ENCODE measurements around the gene TMPRSS6. TPM values are rescaled to one million over a fixed set of nuclear protein-coding genes. Genes with fewer than 3 reads are reported as not detected.

TMPRSS6 gene
- total and polyA plus RNA-seq, 2 of the 8 experiments (the other 6 are each of a cell fraction or from before 2014, with no cell fraction given): 0.02 TPM; not detected in 1

GRCh38 chr22:37141476-37141875, 32.0 kb upstream of the TMPRSS6 start:
- H3K4me3 ChIP-seq (ENCODE audit: extremely low read depth in 1 of 4, insufficient read depth in 2 of 4, low read depth in 3 of 4, low read length in 4 of 4): no peak overlapping the region
- DNase-seq (ENCODE audit: low read depth in 1 of 2, low spot score in 2 of 2) (no peak), FAIRE-seq (no peak)
- H2AFZ ChIP-seq (ENCODE audit: low read length): no peak overlapping the region
- H3K9ac ChIP-seq (replicated peaks in 1 of 4; ENCODE audit: extremely low read depth in 1 of 4, low read depth in 3 of 4, low read length in 3 of 4): no peak overlapping the region
- no peaks in the 10 kb centered on the region for H3K23me2 ChIP-seq (ENCODE audit: low read depth, low read length)
- H3K23ac ChIP-seq (ENCODE audit: insufficient read length): no peak overlapping the region
- no peaks in the 10 kb centered on the region for H3K79me2 ChIP-seq (ENCODE audit: control insufficient read depth in 1 of 2, insufficient read depth in 2 of 2, low read length in 2 of 2)
- no peaks in the 10 kb centered on the region for H3K79me1 ChIP-seq (ENCODE audit: low read depth, low read length)
- no peak overlapping the region for H2BK15ac ChIP-seq (ENCODE audit: low read length)
- ChIA-PET POLR2A (ENCODE audit: partially characterized antibody) (interaction anchor here (0.9 to 1.5 kb wide), 2 partner anchors 10 to 12 kb away, joined by 3 read pairs; no protein-coding TSS in a partner anchor), CTCF (ENCODE audit: partially characterized antibody) (interaction anchor here (0.6 to 4.1 kb wide), 9 partner anchors 9 to 315 kb away, joined by 3 to 20 read pairs (median 4); partner anchors contain the start of gene IL2RB)
- H2AK5ac ChIP-seq (ENCODE audit: low read depth, low read length): no peak overlapping the region
- H3K4me1 ChIP-seq (replicated peaks in 1 of 4; ENCODE audit: control insufficient read depth in 3 of 4, insufficient read depth in 4 of 4, low read length in 3 of 4): no peaks in the 10 kb centered on the region; a peak in 2 of 7 replicates
- H3K4ac ChIP-seq (replicated peaks; ENCODE audit: insufficient read length, low read depth, low read length): no peak overlapping the region
- H3K9me3 ChIP-seq (ENCODE audit: insufficient read depth in 2 of 2, low read depth in 1 of 2, low read length in 1 of 2): no peaks in the 10 kb centered on the region
- H4K8ac ChIP-seq (ENCODE audit: extremely low read depth, insufficient read depth, low read length): peak overlapping the region; percentile 75; the same call in 1 of the 2 replicates
- H4K20me1 ChIP-seq (replicated peaks in 1 of 2; ENCODE audit: control insufficient read depth in 1 of 2, insufficient read depth in 2 of 2, low read length in 2 of 2): peaks cover 0 to 2% of the 10 kb centered on the region in 2 experiments
- no peak overlapping the region for H3K14ac ChIP-seq (ENCODE audit: insufficient read length)
- no peaks in the 10 kb centered on the region for H3K27me3 ChIP-seq (replicated peaks in 1 of 4; ENCODE audit: control insufficient read depth in 3 of 4, extremely low read depth in 1 of 4, insufficient read depth in 3 of 4, low read length in 3 of 4)
- no peak overlapping the region for H3K27ac ChIP-seq (ENCODE audit: low read depth, low read length)
- no peak overlapping the region for H4K91ac ChIP-seq (replicated peaks; ENCODE audit: insufficient read length, low read length)
- H3K56ac ChIP-seq (replicated peaks; ENCODE audit: insufficient read length, low read depth, low read length): no peak overlapping the region
- no peak overlapping the region for H3K4me2 ChIP-seq (ENCODE audit: insufficient read depth in 1 of 2, low read depth in 2 of 2, low read length in 2 of 2)
- no peak overlapping the region for H3K18ac ChIP-seq (ENCODE audit: extremely low read depth, low read length)
- no peak overlapping the region for H2BK12ac ChIP-seq (ENCODE audit: low read depth, low read length)
- H2BK5ac ChIP-seq (ENCODE audit: low read depth, low read length): no peak overlapping the region
- 94% methylated on average over 7 of the region's 10 CpGs; no CpG with 5 or more reads in 1 of the 2 experiments for WGBS, 2 experiments (ENCODE audit: extremely low coverage in 1 of 2, insufficient coverage in 1 of 2, insufficient read length in 1 of 2, insufficient replicate concordance in 2 of 2, low coverage in 1 of 2, low lambda C conversion rate in 2 of 2, missing lambda C conversion rate in 1 of 2)
- no peaks in the 10 kb centered on the region for H3K36me3 ChIP-seq (ENCODE audit: control insufficient read depth in 2 of 4, insufficient read depth in 4 of 4, low read length in 3 of 4)
- no peak overlapping the region for H2BK120ac ChIP-seq (replicated peaks; ENCODE audit: low read depth, low read length)
- H4K5ac ChIP-seq (ENCODE audit: insufficient read length, low read depth, low read length): no peak overlapping the region
- H2BK20ac ChIP-seq (ENCODE audit: low read length): no peak overlapping the region
- TF ChIP-seq POU5F1 (IDR thresholded peaks at IDR 0.05; ENCODE audit: low read depth, low read length) (no peak), TAF7 (optimal IDR thresholded peaks at IDR 0.05; ENCODE audit: borderline replicate concordance, low read depth, low read length) (no peak), RBBP5 (IDR thresholded peaks at IDR 0.05; ENCODE audit: borderline replicate concordance, low read depth, low read length) (no peak), ASH2L (IDR thresholded peaks at IDR 0.05; ENCODE audit: low read length) (no peak), FOSL1 (IDR thresholded peaks at IDR 0.05; ENCODE audit: insufficient read depth, low read depth, low read length) (no peak), CTCF (IDR thresholded peaks at IDR 0.05; ENCODE audit: control extremely low read depth in 1 of 3, insufficient read depth in 1 of 3, low read depth in 1 of 3, low read length in 3 of 3) (no peak)
